Measurements from ENCODE around the gene TPRX2. TPM values are rescaled to one million over a fixed set of nuclear protein-coding genes. Genes with fewer than 3 reads are reported as not detected.
"Not testable (repeated sequence)": the region's sequence is repeated elsewhere in the genome, so short reads cannot be mapped to it uniquely, and the experiment has no call there.

Gene TPRX2
- polyA plus RNA-seq, 1 donor from 2014 or later, result not detected

- not testable (repeated sequence) for H3K27ac ChIP-seq (ENCODE audit: low read length); H3K27me3 ChIP-seq (ENCODE audit: insufficient read depth, low read depth, low read length); H2AFZ ChIP-seq (ENCODE audit: low read depth, low read length); H3K79me2 ChIP-seq (replicated peaks; ENCODE audit: insufficient read depth, low read length); H3F3A ChIP-seq (ENCODE audit: insufficient read depth, low read length, poor library complexity, severe bottlenecking); H3K9me3 ChIP-seq (ENCODE audit: low read length); H4K20me1 ChIP-seq (ENCODE audit: insufficient read depth); H3K9me2 ChIP-seq (ENCODE audit: insufficient read depth, low read length); H3K36me3 ChIP-seq (ENCODE audit: insufficient read depth, low read length); H3K4me3 ChIP-seq (ENCODE audit: low read length); H3K9ac ChIP-seq (ENCODE audit: low read length); H3K4me2 ChIP-seq (ENCODE audit: low read length)
Measured at GRCh38 chr19:47818221-47818620, 40.8 kb upstream of the TPRX2 start.

GRCh38 chr19:47819858-47820257 lies 39.2 kb upstream of the TPRX2 start:
- H2AFZ ChIP-seq (ENCODE audit: low read depth, low read length), result peak overlapping the region; percentile 40

GRCh38 chr19:47820410-47820809 lies 38.6 kb upstream of the TPRX2 start:
- H3K36me3 ChIP-seq (ENCODE audit: insufficient read depth, low read length), result no peaks in the 10 kb centered on the region
- H3K27ac ChIP-seq (ENCODE audit: low read length), result peak overlapping the region; percentile 8
- no peaks in the 10 kb centered on the region for H3K9me2 ChIP-seq (ENCODE audit: insufficient read depth, low read length)
- H3K79me2 ChIP-seq (replicated peaks; ENCODE audit: insufficient read depth, low read length), result no peaks in the 10 kb centered on the region
- no peak overlapping the region for H3K4me2 ChIP-seq (ENCODE audit: low read length)
- no peaks in the 10 kb centered on the region for H3K27me3 ChIP-seq (ENCODE audit: insufficient read depth, low read depth, low read length)
- no peaks in the 10 kb centered on the region for H4K20me1 ChIP-seq (ENCODE audit: insufficient read depth)
- H3K9me3 ChIP-seq (ENCODE audit: low read length), result no peaks in the 10 kb centered on the region
- no peaks in the 10 kb centered on the region for H3F3A ChIP-seq (ENCODE audit: insufficient read depth, low read length, poor library complexity, severe bottlenecking)
- H2AFZ ChIP-seq (ENCODE audit: low read depth, low read length), result peak overlapping the region; percentile 40
- TF ChIP-seq EP300 (conservative IDR thresholded peaks at IDR 0.05; ENCODE audit: poor library complexity, severe bottlenecking) (no peak), EZH2 (IDR thresholded peaks at IDR 0.05; ENCODE audit: borderline replicate concordance, insufficient read depth, low read length, poor library complexity, severe bottlenecking) (no peak), REST (IDR thresholded peaks at IDR 0.05; ENCODE audit: borderline replicate concordance) (no peak), SMC3 (conservative IDR thresholded peaks at IDR 0.05; ENCODE audit: poor library complexity) (no peak), POLR2AphosphoS5 (IDR thresholded peaks at IDR 0.05) (no peak)
- H3K9ac ChIP-seq (ENCODE audit: low read length), result peak overlapping the region; percentile 16
- H3K4me3 ChIP-seq (ENCODE audit: low read length), result no peak overlapping the region

More at GRCh38 chr19:47819858-47820257, 39.2 kb upstream of the TPRX2 start:
- Histone ChIP-seq H3K9me2 (ENCODE audit: insufficient read depth, low read length) (no peaks in the 10 kb centered on the region), H4K20me1 (ENCODE audit: insufficient read depth) (no peaks in the 10 kb centered on the region), H3K27me3 (ENCODE audit: insufficient read depth, low read depth, low read length) (no peaks in the 10 kb centered on the region), H3K9me3 (ENCODE audit: low read length) (no peaks in the 10 kb centered on the region), H3K4me2 (ENCODE audit: low read length) (no peak overlapping the region), H3K9ac (ENCODE audit: low read length) (peak overlapping the region; percentile 16), H3F3A (ENCODE audit: insufficient read depth, low read length, poor library complexity, severe bottlenecking) (no peaks in the 10 kb centered on the region), H3K79me2 (replicated peaks; ENCODE audit: insufficient read depth, low read length) (no peaks in the 10 kb centered on the region), H3K36me3 (ENCODE audit: insufficient read depth, low read length) (no peaks in the 10 kb centered on the region), H3K4me3 (ENCODE audit: low read length) (no peak overlapping the region), H3K27ac (ENCODE audit: low read length) (peak overlapping the region; percentile 8)
- no peak for TF ChIP-seq EZH2 (IDR thresholded peaks at IDR 0.05; ENCODE audit: borderline replicate concordance, insufficient read depth, low read length, poor library complexity, severe bottlenecking)
- TF ChIP-seq SMC3 (conservative IDR thresholded peaks at IDR 0.05; ENCODE audit: poor library complexity), result no peak
- TF ChIP-seq MXI1 (conservative IDR thresholded peaks at IDR 0.05; ENCODE audit: poor library complexity, severe bottlenecking), result no peak
